ENCODE measurements around the gene CHRNG.

Gene CHRNG

GRCh38 chr2:232522623-232523401 lies 16.7 kb upstream of the CHRNG start:
- H3K36me3 ChIP-seq, result no peaks in the 10 kb centered on the region
- peaks cover 93% of the 10 kb centered on the region for H3K27me3 ChIP-seq
- H3K4me1 ChIP-seq (ENCODE audit: control insufficient read depth in 1 of 2, insufficient read depth in 1 of 2, low read depth in 1 of 2, low read length in 1 of 2), result peaks cover 0 to 9% of the 10 kb centered on the region in 2 experiments
- TF ChIP-seq CTCF (IDR thresholded peaks at IDR 0.05), result no peak
- no peak overlapping the region for H3K4me3 ChIP-seq (ENCODE audit: low read depth in 1 of 2, low read length in 1 of 2)
- no peak overlapping the region for H3K27ac ChIP-seq
- no peaks in the 10 kb centered on the region for H3K9me3 ChIP-seq

- Histone ChIP-seq H3K4me1 (ENCODE audit: control insufficient read depth in 1 of 2, insufficient read depth in 1 of 2, low read depth in 1 of 2, low read length in 1 of 2) (peaks cover 0 to 9% of the 10 kb centered on the region in 2 experiments), H3K27me3 (peaks cover 98% of the 10 kb centered on the region), H3K9me3 (no peaks in the 10 kb centered on the region), H3K4me3 (ENCODE audit: low read depth in 1 of 2, low read length in 1 of 2) (no peak overlapping the region), H3K36me3 (no peaks in the 10 kb centered on the region), H3K27ac (no peak overlapping the region)
- no peak for TF ChIP-seq CTCF (IDR thresholded peaks at IDR 0.05)
Measured at GRCh38 chr2:232523402-232523681, 16.1 kb upstream of the CHRNG start.

GRCh38 chr2:232523682-232524597 lies 15.6 kb upstream of the CHRNG start:
- no peak overlapping the region for H3K27ac ChIP-seq
- no peak overlapping the region for H3K4me3 ChIP-seq (ENCODE audit: low read depth in 1 of 2, low read length in 1 of 2)
- H3K4me1 ChIP-seq (ENCODE audit: control insufficient read depth in 1 of 2, insufficient read depth in 1 of 2, low read depth in 1 of 2, low read length in 1 of 2), result peaks cover 0 to 9% of the 10 kb centered on the region in 2 experiments
- H3K9me3 ChIP-seq, result no peaks in the 10 kb centered on the region
- H3K27me3 ChIP-seq, result peaks cover 99% of the 10 kb centered on the region
- no peaks in the 10 kb centered on the region for H3K36me3 ChIP-seq
- TF ChIP-seq CTCF (IDR thresholded peaks at IDR 0.05), result no peak

GRCh38 chr2:232524771-232525170 lies 14.7 kb upstream of the CHRNG start:
- Histone ChIP-seq H3K36me3 (no peaks in the 10 kb centered on the region), H3K9me3 (no peaks in the 10 kb centered on the region), H3K4me1 (ENCODE audit: control insufficient read depth in 1 of 2, insufficient read depth in 1 of 2, low read depth in 1 of 2, low read length in 1 of 2) (peaks cover 0 to 9% of the 10 kb centered on the region in 2 experiments), H3K4me3 (ENCODE audit: low read depth in 1 of 2, low read length in 1 of 2) (no peak overlapping the region), H3K27ac (no peak overlapping the region), H3K27me3 (peaks cover 95% of the 10 kb centered on the region)
- TF ChIP-seq CTCF (IDR thresholded peaks at IDR 0.05), result no peak

GRCh38 chr2:232525199-232525598 lies 14.3 kb upstream of the CHRNG start:
- H3K27ac ChIP-seq, result no peak overlapping the region
- no peak for TF ChIP-seq CTCF (IDR thresholded peaks at IDR 0.05)
- H3K27me3 ChIP-seq, result peaks cover 90% of the 10 kb centered on the region
- no peaks in the 10 kb centered on the region for H3K36me3 ChIP-seq
- no peak overlapping the region for H3K4me3 ChIP-seq (ENCODE audit: low read depth in 1 of 2, low read length in 1 of 2)
- peaks cover 0 to 9% of the 10 kb centered on the region in 2 experiments for H3K4me1 ChIP-seq (ENCODE audit: control insufficient read depth in 1 of 2, insufficient read depth in 1 of 2, low read depth in 1 of 2, low read length in 1 of 2)
- no peaks in the 10 kb centered on the region for H3K9me3 ChIP-seq
